Neural cell (in vitro differentiated cells): ENCODE data around the gene AOAH. TPM values are rescaled to one million over a fixed set of nuclear protein-coding genes. Genes with fewer than 3 reads are reported as not detected.

ENCODE experiments used
- H2AFZ ChIP-seq: fragments of 200-600, 300-800 bp; sonication (generic), shearing (Covaris generic); 2 replicates; pipeline ENCODE4 v1.6.0; 2014; ENCODE audit warnings: low read depth, mild to moderate bottlenecking, antibody characterized with exemption, low read length, moderate library complexity
- H3F3A ChIP-seq: fragments of 200-600 bp; shearing (Covaris generic); 2 replicates; pipeline ENCODE4 v1.6.1; 2016; ENCODE audit warnings: mild to moderate bottlenecking, moderate library complexity, mixed read lengths, antibody characterized with exemption, low read length; ENCODE audit not compliant: insufficient read depth, poor library complexity, severe bottlenecking
- H3K27ac ChIP-seq: fragments of 200-600, 300-800 bp; sonication (generic), shearing (Covaris generic); 2 replicates; pipeline ENCODE4 v1.5.1; 2014; ENCODE audit warnings: mild to moderate bottlenecking, low read length, moderate library complexity
- H3K27me3 ChIP-seq: fragments of 300-800, 200-600 bp; sonication (generic), shearing (Covaris generic); 2 replicates; pipeline ENCODE4 v1.6.0; 2014; ENCODE audit warnings: mild to moderate bottlenecking, low read depth, low read length, moderate library complexity; ENCODE audit not compliant: insufficient read depth
- H3K36me3 ChIP-seq: fragments of 300-800, 200-600 bp; sonication (generic), shearing (Covaris generic); 2 replicates; pipeline ENCODE4 v1.5.1; 2014; ENCODE audit warnings: mild to moderate bottlenecking, antibody characterized with exemption, low read length, moderate library complexity; ENCODE audit not compliant: insufficient read depth
- H3K4me2 ChIP-seq: fragments of 300-800, 200-600 bp; sonication (generic), shearing (Covaris generic); 2 replicates; pipeline ENCODE4 v1.6.0; 2014; ENCODE audit warnings: mild to moderate bottlenecking, low read length
- H3K4me3 ChIP-seq: fragments of 300-800, 200-600 bp; sonication (generic), shearing (Covaris generic); 2 replicates; pipeline ENCODE4 v1.5.1; 2014; ENCODE audit warnings: mild to moderate bottlenecking, low read length, moderate library complexity
- H3K79me2 ChIP-seq: fragments of 200-600 bp; shearing (Covaris generic); replicated peaks from 2 replicates; pipeline ENCODE4 v1.6.0; 2014; ENCODE audit warnings: mild to moderate bottlenecking, low read length, moderate library complexity; ENCODE audit not compliant: insufficient read depth
- H3K9ac ChIP-seq: fragments of 300-800, 200-600 bp; sonication (generic), shearing (Covaris generic); 2 replicates; pipeline ENCODE4 v1.6.1; 2016; ENCODE audit warnings: mild to moderate bottlenecking, low read length, mixed read lengths
- H3K9me2 ChIP-seq: fragments of 200-600 bp; shearing (Covaris generic); 2 replicates; pipeline ENCODE4 v1.6.1; 2016; ENCODE audit warnings: mild to moderate bottlenecking, low read length, mixed read lengths; ENCODE audit not compliant: insufficient read depth
- H3K9me3 ChIP-seq: fragments of 200-600, 300-800 bp; sonication (generic), shearing (Covaris generic); 2 replicates; pipeline ENCODE4 v1.6.1; 2016; ENCODE audit warnings: mild to moderate bottlenecking, mixed run types, low read length, moderate library complexity, mixed read lengths
- H4K20me1 ChIP-seq: fragments of 200-600 bp; shearing (Covaris generic); 2 replicates; pipeline ENCODE4 v1.6.1; 2016; ENCODE audit warnings: mild to moderate bottlenecking, mixed run types; ENCODE audit not compliant: insufficient read depth
- EP300 ChIP-seq: fragments of 450-650 bp; conservative IDR thresholded peaks from 2 replicates; pipeline ENCODE4 v1.6.1; 2014; ENCODE audit warnings: antibody characterized with exemption, mild to moderate bottlenecking, moderate library complexity; ENCODE audit not compliant: poor library complexity, severe bottlenecking
- EZH2 ChIP-seq: fragments of 200-600, 300-800 bp; shearing (Covaris generic), sonication (generic); IDR thresholded peaks from 2 replicates; pipeline ENCODE4 v1.6.1; 2014; ENCODE audit warnings: antibody characterized with exemption, low read length, borderline replicate concordance, mild to moderate bottlenecking; ENCODE audit not compliant: insufficient read depth, poor library complexity, severe bottlenecking
- MXI1 ChIP-seq: fragments of 450-650 bp; conservative IDR thresholded peaks from 2 replicates; pipeline ENCODE4 v1.6.1; 2014; ENCODE audit warnings: antibody characterized with exemption, mild to moderate bottlenecking; ENCODE audit not compliant: poor library complexity, severe bottlenecking
- POLR2AphosphoS5 ChIP-seq: IDR thresholded peaks from 2 replicates; pipeline ENCODE4 v1.6.1; 2012
- RAD21 ChIP-seq: fragments of 450-650 bp; conservative IDR thresholded peaks from 2 replicates; pipeline ENCODE4 v1.6.1; 2014; ENCODE audit warnings: antibody characterized with exemption, mild to moderate bottlenecking, moderate library complexity
- SMC3 ChIP-seq: fragments of 450-650 bp; conservative IDR thresholded peaks from 2 replicates; pipeline ENCODE4 v1.6.1; 2014; ENCODE audit warnings: antibody characterized with exemption, mild to moderate bottlenecking, moderate library complexity; ENCODE audit not compliant: poor library complexity
- TAF1 ChIP-seq: IDR thresholded peaks from 2 replicates; pipeline ENCODE4 v1.6.1; 2012; ENCODE audit warnings: low read depth
- polyA plus RNA-seq: library from polyadenylated mRNA; depleted of rRNA; stranded (reverse); fragments of >200 nt; gene quantifications from 2 replicates; pipeline ENCODE4 v1.2.3, GENCODE V29; 2014
- TF ChIP-seq, protein P1 (sequence below): fragments of 450-650 bp; IDR thresholded peaks from 2 replicates; pipeline ENCODE4 v1.5.1; 2014; ENCODE audit warnings: antibody characterized with exemption, mild to moderate bottlenecking, moderate library complexity; ENCODE audit not compliant: poor library complexity, severe bottlenecking
- TF ChIP-seq, protein P2 (sequence below): IDR thresholded peaks from 2 replicates; pipeline ENCODE4 v1.6.1; 2012; ENCODE audit warnings: borderline replicate concordance

AOAH gene
- polyA plus RNA-seq, 1 donor from 2014 or later: 4.3 TPM

DNA sequence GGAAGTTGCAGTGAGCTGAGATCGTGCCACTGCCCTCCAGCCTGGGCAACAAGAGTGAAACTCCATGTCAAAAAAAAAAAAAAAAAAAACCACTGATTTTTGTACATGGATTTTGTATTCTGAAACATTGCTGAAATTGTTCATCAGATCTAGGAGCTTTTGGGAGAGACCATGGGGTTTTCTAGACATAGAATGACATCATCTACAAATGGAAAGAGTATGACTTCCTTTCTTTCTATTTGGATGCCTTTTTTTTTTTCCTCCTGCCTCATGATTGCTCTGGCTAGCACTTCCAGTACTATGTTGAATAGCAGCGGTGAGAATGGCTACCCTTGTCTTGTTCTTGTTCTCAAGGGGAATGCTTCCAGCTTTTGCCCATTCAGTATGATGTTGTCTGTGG lies 245.5 kb downstream of the AOAH start:
- TF ChIP-seq SMC3: no peak
- TF ChIP-seq, protein P1, sequence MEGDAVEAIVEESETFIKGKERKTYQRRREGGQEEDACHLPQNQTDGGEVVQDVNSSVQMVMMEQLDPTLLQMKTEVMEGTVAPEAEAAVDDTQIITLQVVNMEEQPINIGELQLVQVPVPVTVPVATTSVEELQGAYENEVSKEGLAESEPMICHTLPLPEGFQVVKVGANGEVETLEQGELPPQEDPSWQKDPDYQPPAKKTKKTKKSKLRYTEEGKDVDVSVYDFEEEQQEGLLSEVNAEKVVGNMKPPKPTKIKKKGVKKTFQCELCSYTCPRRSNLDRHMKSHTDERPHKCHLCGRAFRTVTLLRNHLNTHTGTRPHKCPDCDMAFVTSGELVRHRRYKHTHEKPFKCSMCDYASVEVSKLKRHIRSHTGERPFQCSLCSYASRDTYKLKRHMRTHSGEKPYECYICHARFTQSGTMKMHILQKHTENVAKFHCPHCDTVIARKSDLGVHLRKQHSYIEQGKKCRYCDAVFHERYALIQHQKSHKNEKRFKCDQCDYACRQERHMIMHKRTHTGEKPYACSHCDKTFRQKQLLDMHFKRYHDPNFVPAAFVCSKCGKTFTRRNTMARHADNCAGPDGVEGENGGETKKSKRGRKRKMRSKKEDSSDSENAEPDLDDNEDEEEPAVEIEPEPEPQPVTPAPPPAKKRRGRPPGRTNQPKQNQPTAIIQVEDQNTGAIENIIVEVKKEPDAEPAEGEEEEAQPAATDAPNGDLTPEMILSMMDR: no peak
- TF ChIP-seq, protein P2, sequence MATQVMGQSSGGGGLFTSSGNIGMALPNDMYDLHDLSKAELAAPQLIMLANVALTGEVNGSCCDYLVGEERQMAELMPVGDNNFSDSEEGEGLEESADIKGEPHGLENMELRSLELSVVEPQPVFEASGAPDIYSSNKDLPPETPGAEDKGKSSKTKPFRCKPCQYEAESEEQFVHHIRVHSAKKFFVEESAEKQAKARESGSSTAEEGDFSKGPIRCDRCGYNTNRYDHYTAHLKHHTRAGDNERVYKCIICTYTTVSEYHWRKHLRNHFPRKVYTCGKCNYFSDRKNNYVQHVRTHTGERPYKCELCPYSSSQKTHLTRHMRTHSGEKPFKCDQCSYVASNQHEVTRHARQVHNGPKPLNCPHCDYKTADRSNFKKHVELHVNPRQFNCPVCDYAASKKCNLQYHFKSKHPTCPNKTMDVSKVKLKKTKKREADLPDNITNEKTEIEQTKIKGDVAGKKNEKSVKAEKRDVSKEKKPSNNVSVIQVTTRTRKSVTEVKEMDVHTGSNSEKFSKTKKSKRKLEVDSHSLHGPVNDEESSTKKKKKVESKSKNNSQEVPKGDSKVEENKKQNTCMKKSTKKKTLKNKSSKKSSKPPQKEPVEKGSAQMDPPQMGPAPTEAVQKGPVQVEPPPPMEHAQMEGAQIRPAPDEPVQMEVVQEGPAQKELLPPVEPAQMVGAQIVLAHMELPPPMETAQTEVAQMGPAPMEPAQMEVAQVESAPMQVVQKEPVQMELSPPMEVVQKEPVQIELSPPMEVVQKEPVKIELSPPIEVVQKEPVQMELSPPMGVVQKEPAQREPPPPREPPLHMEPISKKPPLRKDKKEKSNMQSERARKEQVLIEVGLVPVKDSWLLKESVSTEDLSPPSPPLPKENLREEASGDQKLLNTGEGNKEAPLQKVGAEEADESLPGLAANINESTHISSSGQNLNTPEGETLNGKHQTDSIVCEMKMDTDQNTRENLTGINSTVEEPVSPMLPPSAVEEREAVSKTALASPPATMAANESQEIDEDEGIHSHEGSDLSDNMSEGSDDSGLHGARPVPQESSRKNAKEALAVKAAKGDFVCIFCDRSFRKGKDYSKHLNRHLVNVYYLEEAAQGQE: no peak
- no peak for TF ChIP-seq EZH2
- TF ChIP-seq POLR2AphosphoS5: no peak
- no peak for TF ChIP-seq RAD21
- Histone ChIP-seq H3K79me2 (no peaks in the 10 kb centered on the region), H3K27ac (no peak overlapping the region), H2AFZ (no peak overlapping the region), H3K36me3 (no peaks in the 10 kb centered on the region), H3K4me3 (no peak overlapping the region), H3K9ac (no peak overlapping the region), H3K9me2 (no peaks in the 10 kb centered on the region), H3K4me2 (no peak overlapping the region), H3K27me3 (no peaks in the 10 kb centered on the region), H3F3A (no peaks in the 10 kb centered on the region), H4K20me1 (no peaks in the 10 kb centered on the region), H3K9me3 (no peaks in the 10 kb centered on the region)

DNA sequence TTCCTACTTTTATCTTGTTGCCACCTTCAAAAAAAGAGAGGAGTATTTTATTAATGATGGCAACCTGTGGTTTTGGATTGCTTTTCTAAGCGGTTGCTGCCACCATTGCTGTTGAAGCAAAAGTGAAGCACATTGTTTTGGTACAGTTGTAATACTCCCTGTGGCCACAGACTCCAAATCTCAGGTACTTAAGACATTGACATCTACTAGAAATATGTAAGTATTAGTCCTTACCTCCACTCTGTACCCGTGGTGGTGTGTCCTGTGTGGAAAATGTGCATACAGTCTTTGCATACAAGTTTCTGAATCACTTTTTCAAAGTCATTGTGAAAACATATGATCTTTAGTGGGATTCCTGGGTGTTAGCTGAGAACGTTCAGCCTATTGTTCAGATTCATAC lies 248.9 kb downstream of the AOAH start:
- Histone ChIP-seq H2AFZ (no peak overlapping the region), H3K36me3 (no peaks in the 10 kb centered on the region), H3K79me2 (no peaks in the 10 kb centered on the region), H4K20me1 (no peaks in the 10 kb centered on the region), H3K27ac (no peak overlapping the region), H3K4me2 (no peak overlapping the region), H3K9me3 (no peaks in the 10 kb centered on the region), H3F3A (no peaks in the 10 kb centered on the region), H3K4me3 (no peak overlapping the region), H3K27me3 (no peaks in the 10 kb centered on the region), H3K9me2 (no peaks in the 10 kb centered on the region), H3K9ac (no peak overlapping the region)
- TF ChIP-seq EP300 (no peak), RAD21 (no peak), POLR2AphosphoS5 (no peak), EZH2 (no peak), TAF1 (no peak), MXI1 (no peak), SMC3 (no peak)
- TF ChIP-seq, protein P1: no peak
- TF ChIP-seq, protein P2: no peak
